Measurements from ENCODE around the gene VIPR2.
"Not testable (repeated sequence)": the region's sequence is repeated elsewhere in the genome, so short reads cannot be mapped to it uniquely, and the experiment has no call there.

Gene VIPR2

DNA sequence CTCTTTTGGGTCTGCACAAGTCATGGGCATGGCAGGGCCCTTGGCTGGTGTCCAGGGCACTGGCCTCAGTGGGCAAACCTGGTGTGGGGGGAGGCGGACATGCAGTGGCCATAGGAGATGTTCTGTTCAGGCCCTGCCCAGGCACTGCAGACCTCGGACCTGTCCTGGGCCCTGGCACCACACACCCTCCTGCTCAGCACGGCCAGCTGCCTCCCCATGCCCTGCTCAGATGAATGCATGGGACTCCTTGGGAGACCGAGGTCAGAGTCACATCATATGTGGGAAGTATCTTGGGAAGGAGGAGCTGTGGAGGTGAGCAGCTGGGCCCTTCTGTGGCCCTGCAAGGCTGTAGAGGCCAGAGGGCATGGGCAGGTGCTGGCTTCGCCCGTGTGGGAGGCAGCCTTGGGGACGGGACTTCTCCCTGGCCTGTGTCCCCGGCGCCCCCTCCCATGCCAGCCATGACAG, 130.8 kb downstream of the VIPR2 start:
- in situ Hi-C loops (cut with HindIII; ENCODE audit: low sequenced_read_pairs), result no loop called here

DNA sequence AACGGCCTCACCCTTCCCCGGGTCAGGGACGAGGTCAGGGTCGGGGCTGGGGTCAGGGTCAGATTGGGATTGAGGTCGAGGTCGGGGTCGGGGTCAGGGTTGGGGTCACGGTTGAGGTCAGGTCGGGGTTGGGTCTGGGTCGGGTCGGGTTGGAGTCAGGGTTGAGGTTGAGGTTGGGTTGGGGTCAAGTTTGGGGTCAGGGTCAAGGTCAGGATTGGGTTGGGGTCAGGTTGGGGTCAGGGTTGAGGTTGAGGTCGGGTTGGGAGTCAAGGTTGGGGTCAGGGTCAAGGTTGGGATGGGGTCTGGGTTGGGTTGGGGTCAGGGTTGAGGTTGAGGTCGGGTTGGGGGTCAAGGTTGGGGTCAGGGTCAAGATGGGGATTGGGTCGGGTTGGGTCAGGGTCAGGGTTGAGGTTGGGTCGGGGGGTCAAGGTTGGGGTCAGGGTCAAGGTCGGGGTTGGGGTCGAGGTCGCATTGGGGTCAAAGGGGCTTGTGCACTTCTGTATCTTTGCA, 131.4 kb downstream of the VIPR2 start:
- in situ Hi-C loops (cut with HindIII; ENCODE audit: low sequenced_read_pairs), result no loop called here

DNA sequence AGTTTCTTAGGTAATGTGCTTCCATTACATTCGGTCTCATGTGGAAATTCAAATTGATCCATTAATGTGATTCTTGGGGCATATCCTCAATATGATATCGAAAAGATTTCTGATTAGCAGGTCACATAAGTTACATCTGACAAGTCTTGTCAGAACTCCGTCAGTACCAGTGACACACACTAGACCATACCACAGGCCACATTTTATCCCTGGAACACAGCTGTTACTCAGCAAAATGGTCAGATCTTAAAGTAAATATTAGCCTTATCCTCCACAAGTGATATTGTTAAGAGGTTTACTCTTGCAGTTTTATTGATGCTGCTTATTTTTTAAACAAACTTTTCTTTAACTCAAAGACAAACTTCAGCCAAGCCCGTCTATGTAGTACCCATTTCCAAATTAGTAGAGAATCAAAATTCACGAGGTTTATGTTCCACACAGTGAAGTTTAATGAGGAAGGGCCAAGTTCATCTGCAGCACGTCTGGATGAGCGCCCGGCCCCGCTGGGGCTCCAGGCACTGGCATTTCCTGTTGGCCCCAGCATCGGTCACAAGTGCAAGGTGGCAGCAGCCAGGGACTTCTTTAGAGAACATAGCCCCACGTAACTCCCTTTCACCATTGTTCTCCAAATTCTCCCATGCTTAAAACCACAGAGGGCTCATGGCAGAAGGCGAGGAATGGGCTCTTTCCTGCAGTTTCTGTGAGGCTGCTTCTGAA, 132.2 kb downstream of the VIPR2 start:
- in situ Hi-C loops (cut with HindIII; ENCODE audit: low sequenced_read_pairs), result no loop called here

DNA sequence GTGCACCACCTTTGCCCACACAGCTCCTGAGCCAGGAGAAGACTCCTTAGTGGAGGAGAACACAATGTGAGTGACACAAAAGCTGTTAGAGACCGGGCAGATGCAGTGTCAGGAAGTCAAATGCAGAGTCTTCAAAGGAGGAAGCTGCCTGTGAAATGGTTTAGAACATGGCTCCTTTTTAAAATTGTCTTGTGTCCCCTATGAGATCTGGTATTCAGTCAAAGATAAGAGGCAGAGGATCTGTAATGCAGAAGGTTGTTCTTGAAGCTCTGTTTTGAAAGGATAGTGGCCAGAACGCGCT, 133.0 kb downstream of the VIPR2 start:
- in situ Hi-C loops (cut with HindIII; ENCODE audit: low sequenced_read_pairs), result no loop called here

DNA sequence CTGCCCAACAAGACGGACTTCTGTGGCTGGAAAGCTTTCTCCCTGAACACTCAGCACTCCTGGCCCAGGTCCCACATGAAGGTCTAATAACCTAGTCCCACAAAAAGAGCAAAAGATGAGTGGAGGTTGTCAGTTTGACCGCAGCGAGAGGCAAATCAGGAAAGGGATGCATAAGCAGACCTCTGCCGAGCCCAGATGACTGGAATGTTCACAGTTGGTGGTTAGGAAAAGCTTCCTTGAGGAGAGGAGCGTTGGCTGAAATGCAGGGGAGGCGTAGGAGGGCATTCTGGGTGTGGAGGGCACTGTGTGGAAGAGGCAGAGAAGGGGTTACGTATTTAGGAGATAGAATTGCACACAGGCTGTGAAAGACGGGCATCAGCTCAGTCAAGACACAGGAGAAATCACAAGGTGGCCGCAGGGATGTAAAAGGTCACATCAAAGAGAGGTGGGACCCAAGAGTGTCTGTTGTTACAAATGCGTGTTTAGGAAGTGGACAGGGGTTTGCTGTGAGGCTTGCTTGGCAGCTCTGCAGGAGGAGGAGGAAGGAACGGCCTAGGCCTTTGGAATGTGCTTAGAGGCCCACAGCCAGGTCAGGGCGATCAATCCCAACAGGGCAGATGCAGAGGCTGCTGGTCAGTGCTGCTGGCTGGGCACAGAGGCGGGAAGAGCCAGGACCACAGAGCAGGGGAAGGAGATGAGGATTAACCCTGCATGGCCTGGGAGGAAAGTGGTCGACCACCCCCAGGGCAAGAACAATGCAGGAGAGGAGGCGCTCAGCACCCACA, 133.5 kb downstream of the VIPR2 start:
- in situ Hi-C loops (cut with HindIII; ENCODE audit: low sequenced_read_pairs), result no loop called here

DNA sequence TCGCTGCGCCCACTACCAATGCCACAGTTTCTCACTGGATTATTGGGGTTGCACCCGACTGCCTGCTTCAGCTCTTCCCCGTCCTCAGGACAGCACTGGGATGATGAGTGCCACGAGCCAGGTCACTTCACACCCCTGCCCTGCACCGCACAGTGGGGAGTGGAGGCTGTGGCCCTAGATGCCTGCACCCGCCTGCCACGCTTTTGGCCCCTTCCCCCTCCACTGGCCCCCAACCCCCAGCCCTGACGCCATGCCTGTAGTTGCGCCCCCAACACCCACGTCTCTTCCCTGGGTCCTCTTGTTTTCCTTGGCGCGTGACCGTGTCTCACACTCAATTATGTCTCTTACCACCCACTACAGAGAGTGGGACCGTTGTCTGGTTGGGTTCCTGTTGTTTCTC, 134.3 kb downstream of the VIPR2 start:
- in situ Hi-C loops (cut with HindIII; ENCODE audit: low sequenced_read_pairs), result no loop called here

DNA sequence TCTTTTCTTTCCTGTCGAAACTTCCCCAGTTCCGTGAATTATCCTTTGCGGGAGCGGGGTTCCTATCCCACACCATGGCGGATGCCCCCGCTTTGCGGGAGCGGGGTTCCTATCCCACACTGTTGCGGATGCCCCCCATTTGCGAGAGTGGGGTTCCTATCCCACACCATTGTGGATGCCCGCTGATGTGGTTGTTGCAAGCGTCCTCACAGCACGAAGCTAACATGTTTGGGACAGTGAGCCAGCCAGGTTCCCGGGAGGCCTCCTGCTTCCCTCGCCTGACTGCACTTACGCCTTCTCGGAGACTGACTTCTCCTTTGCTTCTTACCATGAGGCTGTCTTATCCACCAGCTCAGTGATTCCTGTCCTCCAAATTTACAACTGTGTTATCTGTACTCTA, 134.7 kb downstream of the VIPR2 start:
- in situ Hi-C loops (cut with HindIII; ENCODE audit: low sequenced_read_pairs), result loop anchor here (5.0 kb wide), 1 partner anchor 43 kb away; no protein-coding TSS in a partner anchor

DNA sequence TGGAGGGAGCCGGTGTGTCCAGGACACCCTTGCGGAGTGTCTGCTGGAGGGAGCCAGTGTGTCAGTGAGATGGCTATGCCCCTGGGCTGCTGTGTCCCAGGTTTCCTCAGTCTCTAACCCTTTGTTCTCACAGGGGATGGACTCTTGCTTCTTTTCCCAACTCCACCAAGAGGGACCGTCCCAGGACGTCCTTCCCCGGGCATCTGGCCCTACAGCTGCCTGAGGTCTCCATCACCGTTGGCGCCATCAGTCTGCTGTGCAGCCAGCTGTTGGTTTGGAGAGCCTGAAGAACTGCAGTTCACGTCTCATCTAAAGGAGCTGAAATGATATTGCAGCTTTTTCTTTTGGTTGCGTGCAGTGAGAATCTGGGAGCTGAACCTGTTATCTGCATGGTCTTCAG, 136.2 kb downstream of the VIPR2 start:
- in situ Hi-C loops (cut with HindIII; ENCODE audit: low sequenced_read_pairs), result loop anchor here (5.0 kb wide), 1 partner anchor 41 kb away; no protein-coding TSS in a partner anchor

DNA sequence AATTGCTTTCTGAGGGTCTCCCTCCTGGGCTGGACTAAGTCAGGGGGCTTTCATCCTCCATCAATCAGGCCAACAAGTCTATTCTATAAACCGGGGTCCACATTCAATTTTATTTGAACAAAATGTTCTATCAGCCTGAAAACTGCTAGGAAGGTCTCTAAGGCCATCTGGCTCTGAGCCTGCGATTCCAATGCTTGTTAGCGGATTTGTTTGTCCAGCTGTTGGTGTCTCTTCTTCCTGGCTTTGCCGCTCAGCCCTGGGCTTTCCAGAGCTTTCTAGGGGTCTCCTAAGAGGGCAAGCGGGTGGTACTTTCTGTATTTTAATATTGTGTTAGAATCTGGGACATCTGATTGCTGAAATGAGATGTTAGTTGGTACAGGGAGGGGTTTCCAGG, 136.7 kb downstream of the VIPR2 start:
- in situ Hi-C loops (cut with HindIII; ENCODE audit: low sequenced_read_pairs), result loop anchor here (5.0 kb wide), 1 partner anchor 41 kb away; no protein-coding TSS in a partner anchor

DNA sequence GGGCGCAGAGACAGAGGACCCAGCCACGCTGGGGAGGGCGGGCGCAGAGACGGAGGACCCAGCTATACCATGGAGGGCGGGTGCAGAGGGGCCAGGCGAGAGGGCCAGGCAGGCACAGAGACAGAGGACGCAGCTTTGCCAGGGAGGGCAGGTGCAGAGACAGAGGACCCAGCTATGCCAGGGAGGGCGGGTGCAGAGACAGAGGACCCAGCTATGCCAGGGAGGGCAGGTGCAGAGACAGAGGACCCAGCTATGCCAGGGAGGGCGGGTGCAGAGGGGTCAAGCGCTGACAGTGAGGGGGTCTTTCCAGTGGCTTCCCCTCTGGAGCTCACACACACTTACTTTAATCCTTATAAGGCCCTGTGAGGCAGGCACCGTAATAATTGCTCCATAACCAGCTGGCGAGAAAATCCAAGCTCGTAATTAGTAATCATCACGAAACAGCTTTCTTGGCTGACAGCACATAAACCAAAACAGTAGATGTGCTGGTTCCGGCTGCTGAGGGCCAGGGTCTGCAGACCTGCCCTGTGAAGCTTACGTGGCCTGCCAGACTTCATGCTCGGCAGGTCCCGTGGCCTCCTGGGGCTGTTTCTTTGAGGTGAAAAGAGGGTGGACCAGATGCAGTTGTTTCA, 137.2 kb downstream of the VIPR2 start:
- in situ Hi-C loops (cut with HindIII; ENCODE audit: low sequenced_read_pairs), result loop anchor here (5.0 kb wide), 1 partner anchor 40 kb away; no protein-coding TSS in a partner anchor

DNA sequence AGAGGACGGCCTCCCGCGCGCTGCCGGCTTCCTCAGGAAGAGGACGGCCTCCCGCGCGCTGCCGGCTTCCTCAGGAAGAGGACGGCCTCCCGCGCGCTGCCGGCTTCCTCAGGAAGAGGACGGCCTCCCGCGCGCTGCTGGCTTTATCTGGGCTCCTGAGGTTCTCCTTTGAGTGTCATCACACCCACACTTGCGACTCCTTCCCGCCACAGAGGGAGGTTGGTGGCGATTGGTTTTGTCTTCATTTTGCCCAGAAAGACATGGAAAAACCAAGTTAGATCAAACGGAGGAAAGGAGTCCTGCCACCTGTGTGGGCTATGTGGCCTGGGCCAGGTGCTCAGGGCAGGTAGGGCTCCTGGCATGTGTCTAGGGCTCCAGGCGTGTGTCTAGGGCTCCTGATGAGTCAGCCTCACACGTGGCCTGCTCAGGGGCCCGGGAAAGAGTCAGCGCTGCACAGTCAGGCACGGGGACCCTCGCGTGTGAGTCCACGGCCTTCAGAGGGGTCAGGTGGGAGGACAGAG, 138.0 kb downstream of the VIPR2 start:
- in situ Hi-C loops (cut with HindIII; ENCODE audit: low sequenced_read_pairs), result loop anchor here (5.0 kb wide), 1 partner anchor 39 kb away; no protein-coding TSS in a partner anchor

DNA sequence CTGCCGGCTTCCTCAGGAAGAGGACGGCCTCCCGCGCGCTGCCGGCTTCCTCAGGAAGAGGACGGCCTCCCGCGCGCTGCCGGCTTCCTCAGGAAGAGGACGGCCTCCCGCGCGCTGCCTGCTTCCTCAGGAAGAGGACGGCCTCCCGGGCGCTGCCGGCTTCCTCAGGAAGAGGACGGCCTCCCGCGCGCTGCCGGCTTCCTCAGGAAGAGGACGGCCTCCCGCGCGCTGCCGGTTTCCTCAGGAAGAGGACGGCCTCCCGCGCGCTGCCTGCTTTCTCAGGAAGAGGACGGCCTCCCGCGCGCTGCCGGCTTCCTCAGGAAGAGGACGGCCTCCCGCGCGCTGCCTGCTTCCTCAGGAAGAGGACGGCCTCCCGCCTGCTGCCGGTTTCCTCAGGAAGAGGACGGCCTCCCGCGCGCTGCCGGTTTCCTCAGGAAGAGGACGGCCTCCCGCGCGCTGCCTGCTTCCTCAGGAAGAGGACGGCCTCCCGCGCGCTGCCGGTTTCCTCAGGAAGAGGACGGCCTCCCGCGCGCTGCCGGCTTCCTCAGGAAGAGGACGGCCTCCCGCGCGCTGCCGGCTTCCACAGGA, 138.6 kb downstream of the VIPR2 start:
- in situ Hi-C loops (cut with HindIII; ENCODE audit: low sequenced_read_pairs), result loop anchor here (5.0 kb wide), 1 partner anchor 39 kb away; no protein-coding TSS in a partner anchor

DNA sequence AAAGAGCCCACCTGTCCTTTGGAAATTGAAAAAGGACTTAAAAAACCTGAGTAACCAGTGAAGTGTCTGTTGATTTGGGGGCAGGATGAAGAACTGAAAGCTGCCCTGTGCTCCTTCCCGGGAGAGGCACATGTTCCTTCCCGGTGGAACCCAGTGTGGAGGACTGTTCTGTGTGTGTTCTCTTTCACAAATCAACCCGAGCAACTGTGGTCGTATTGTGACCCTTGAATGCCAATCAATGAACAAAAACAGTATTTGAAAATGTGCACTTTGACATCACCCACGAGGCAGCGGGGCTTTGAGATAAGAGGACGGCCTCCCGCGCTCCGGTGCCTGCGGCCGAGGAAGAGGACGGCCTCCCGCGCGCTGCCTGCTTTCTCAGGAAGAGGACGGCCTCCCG, 139.0 kb downstream of the VIPR2 start:
- in situ Hi-C loops (cut with HindIII; ENCODE audit: low sequenced_read_pairs), result loop anchor here (5.0 kb wide), 1 partner anchor 38 kb away; no protein-coding TSS in a partner anchor

DNA sequence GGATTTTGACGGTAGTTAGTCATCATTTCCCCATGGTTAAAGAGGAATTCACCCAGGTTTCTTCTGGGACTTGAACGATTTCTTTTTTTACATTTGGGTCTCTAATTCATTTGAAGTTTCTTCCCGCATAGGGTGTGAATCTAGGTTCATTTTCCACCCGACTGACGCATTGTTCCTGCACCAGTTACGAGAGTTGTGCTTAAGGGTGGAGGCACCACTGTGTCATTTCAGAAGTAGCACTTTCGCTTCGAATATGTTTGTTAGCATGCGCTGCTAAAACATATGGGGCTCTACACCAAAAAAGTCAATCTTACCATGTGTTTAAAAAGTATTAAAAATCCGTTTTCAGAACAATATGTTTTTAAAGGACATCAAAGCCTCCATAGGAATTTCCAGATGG, 140.3 kb downstream of the VIPR2 start:
- in situ Hi-C loops (cut with HindIII; ENCODE audit: low sequenced_read_pairs), result no loop called here

DNA sequence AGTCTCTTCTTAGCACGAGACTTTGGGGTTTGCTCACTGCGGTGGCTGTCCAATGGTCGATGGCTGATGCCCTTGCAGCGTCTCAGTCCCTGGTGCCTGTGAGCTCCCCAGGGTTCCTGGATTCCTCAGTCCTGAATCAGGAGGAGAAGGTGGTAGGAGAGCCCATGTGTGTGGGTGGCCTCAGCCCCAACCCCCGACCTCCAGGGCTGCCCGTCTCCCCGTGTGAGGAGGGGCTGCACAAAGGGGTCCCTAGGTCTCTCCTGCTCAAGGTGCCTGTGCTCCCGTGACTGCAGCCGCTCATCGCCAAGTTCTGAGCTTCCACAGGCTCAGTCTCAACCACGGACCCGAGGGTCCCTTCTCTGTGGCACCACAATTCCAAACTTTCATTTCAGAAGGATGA, 142.9 kb downstream of the VIPR2 start:
- in situ Hi-C loops (cut with HindIII; ENCODE audit: low sequenced_read_pairs), result no loop called here

DNA sequence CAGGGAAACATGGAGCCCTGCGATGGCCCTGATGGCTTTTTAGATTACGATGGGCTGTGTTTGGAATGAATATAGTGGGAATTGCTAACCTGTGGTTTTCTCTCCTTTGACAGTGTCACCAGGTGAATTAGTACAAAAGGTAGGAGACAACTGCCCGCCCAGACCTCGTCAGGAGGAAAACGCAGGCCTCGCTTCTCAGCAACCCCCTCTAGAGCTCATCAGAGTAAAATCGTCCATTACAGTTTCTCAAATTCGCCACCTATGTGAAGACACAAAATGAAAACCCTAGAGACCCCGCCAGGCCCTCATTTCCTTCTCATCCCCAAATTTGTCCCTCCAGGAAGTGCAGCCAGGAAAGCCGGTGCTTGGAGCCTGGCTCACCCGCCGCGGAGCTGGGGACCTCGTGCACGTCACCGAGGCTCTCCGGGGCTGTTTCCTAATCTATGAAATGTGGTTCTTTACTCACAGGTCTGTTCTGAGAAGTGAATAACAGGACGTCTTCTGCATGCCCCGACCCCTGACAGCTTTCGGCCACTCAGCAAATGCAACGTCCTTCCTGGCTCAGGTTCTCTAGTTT, 143.7 kb downstream of the VIPR2 start:
- in situ Hi-C loops (cut with HindIII; ENCODE audit: low sequenced_read_pairs), result no loop called here

DNA sequence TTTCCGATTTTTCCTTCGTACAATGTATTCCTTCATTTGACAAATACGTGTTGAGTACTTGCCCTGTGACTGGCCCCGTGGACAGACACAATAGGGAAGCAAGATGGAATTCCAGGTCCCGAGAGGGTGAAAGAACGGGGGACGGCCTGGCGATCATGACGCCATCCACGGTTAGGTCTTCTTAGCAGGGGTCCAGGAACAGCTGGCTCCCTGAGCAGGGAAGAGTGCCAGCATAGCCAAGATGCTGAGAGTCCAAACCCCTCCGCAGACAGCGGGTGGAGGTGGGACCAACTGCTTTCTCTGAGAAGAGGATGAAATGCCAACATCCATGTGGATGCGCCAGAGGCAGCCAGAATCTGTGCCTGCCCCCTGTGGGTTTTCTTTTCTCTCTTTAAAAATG, 144.6 kb downstream of the VIPR2 start:
- in situ Hi-C loops (cut with HindIII; ENCODE audit: low sequenced_read_pairs), result no loop called here

DNA sequence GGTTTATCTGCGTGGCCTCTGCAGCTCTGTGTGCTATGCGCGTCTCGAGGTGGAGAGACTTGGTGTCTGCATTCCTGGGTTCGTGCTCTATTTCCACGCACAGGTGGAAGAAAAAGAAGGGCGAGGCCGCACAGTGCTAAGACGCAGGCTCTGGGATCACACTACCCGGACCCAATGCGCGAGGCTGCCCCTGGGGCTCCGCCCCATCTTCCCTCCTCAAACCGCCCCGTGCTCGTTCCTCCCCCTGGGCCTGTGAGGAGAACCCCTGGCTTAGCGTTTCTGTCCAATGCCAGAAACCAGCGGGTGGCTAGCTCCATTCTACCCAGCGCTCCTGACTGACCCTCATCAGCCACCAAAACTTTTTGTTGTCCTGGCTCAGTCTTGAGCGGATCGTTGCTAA, 145.2 kb downstream of the VIPR2 start:
- in situ Hi-C loops (cut with HindIII; ENCODE audit: low sequenced_read_pairs), result no loop called here

DNA sequence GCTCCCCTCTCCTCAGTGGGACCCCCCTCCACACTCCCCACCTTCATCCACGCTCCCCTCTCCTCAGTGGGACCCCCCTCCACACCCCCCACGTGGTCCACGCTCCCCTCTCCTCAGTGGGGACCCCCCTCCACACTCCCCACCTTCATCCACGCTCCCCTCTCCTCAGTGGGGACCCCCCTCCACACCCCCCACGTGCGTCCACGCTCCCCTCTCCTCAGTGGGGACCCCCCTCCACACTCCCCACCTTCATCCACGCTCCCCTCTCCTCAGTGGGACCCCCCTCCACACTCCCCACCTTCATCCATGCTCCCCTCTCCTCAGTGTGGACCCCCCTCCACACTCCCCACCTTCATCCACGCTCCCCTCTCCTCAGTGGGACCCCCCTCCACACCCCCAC, 146.4 kb downstream of the VIPR2 start:
- in situ Hi-C loops (cut with HindIII; ENCODE audit: low sequenced_read_pairs), result not testable (repeated sequence)

DNA sequence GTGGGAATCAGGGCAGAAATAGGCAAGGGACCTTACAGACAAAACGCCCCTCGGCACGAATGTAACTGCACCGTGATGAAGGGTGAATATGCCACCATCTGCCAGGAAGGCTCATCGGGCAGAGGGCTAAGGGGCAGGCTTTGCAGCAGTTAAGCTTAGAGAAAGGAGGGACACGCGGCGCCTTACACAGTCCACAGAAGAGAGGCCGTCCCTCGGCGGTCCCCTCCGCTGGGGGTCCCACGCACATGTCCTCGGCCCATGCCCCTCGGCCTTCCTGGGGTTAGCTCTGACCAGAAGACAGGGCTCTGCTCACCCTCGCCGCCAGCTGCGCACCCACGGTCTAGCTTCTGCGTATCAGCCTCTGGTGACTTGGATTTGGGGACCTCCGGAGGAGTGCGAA, 147.2 kb downstream of the VIPR2 start:
- in situ Hi-C loops (cut with HindIII; ENCODE audit: low sequenced_read_pairs), result no loop called here

DNA sequence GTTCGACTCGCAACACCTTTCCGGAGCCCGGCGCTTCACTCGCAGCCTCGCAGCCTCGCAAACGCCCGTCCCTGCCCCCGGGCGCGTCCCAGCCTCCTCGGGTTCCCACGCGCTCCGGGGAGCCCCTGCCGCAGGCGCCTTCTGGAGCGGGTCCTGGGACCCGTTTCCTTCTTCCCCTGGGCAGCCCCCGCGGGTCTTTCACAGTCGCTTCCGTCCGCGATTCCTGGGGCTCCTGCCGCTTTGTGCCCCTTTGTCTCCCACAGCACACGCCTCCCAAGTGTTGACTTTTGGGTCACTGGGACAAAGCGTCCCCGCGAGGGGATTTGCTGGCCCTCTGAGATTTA, 147.6 kb downstream of the VIPR2 start:
- in situ Hi-C loops (cut with HindIII; ENCODE audit: low sequenced_read_pairs), result no loop called here

All from endothelial cell of hepatic sinusoid (primary cell).